WTC11 (cell line): ENCODE data around the gene RGS6.

Experiments
- CBFB ChIP-seq: sonication (generic); formaldehyde crosslinking; IDR thresholded peaks from 2 replicates; pipeline ENCODE4 v1.8.1; 2022; ENCODE audit warnings: mild to moderate bottlenecking, low read depth, missing genetic modification reagents
- CREB1 ChIP-seq: sonication (generic); formaldehyde crosslinking; IDR thresholded peaks from 2 replicates; pipeline ENCODE4 v1.8.0; 2023; ENCODE audit warnings: mild to moderate bottlenecking, missing genetic modification reagents
- GRHL2 ChIP-seq: fragments of 250-450 bp; sonication (Bioruptor Pico); IDR thresholded peaks from 2 replicates; pipeline ENCODE4 v1.8.0; 2022; ENCODE audit warnings: mild to moderate bottlenecking, moderate library complexity; ENCODE audit not compliant: insufficient replicate concordance, severe bottlenecking
- TEAD4 ChIP-seq: sonication (generic); formaldehyde crosslinking; IDR thresholded peaks from 2 replicates; pipeline ENCODE4 v1.8.0; 2022; ENCODE audit warnings: mild to moderate bottlenecking, missing genetic modification reagents
- ZBTB21 ChIP-seq: sonication (generic); formaldehyde crosslinking; IDR thresholded peaks from 2 replicates; pipeline ENCODE4 v1.8.1; 2023; ENCODE audit warnings: mild to moderate bottlenecking, missing genetic modification reagents, borderline replicate concordance
- ZNF138 ChIP-seq: sonication (generic); formaldehyde crosslinking; conservative IDR thresholded peaks from 2 replicates; pipeline ENCODE4 v1.8.1; 2022; ENCODE audit warnings: mild to moderate bottlenecking, moderate library complexity, missing genetic modification reagents
- ZNF512 ChIP-seq: sonication (generic); formaldehyde crosslinking; IDR thresholded peaks from 2 replicates; pipeline ENCODE4 v1.8.1; 2022; ENCODE audit warnings: missing genetic modification reagents, borderline replicate concordance
- TF ChIP-seq, protein P1 (sequence below): fragments of 200-600 bp; IDR thresholded peaks from 2 replicates; pipeline ENCODE4 v1.8.0; 2022; ENCODE audit warnings: antibody characterized with exemption
- TF ChIP-seq, protein P2 (sequence below): sonication (generic); formaldehyde crosslinking; IDR thresholded peaks from 2 replicates; pipeline ENCODE4 v1.8.1; 2023; ENCODE audit warnings: mild to moderate bottlenecking, missing genetic modification reagents
- TF ChIP-seq, protein P3 (sequence below): sonication (generic); formaldehyde crosslinking; IDR thresholded peaks from 2 replicates; pipeline ENCODE4 v1.8.1; 2022; ENCODE audit warnings: low read depth, mild to moderate bottlenecking, moderate library complexity, missing genetic modification reagents, borderline replicate concordance

GRCh38 chr14:72499746-72500145 is 567.5 kb downstream of the RGS6 start:
- TF ChIP-seq, protein P1, sequence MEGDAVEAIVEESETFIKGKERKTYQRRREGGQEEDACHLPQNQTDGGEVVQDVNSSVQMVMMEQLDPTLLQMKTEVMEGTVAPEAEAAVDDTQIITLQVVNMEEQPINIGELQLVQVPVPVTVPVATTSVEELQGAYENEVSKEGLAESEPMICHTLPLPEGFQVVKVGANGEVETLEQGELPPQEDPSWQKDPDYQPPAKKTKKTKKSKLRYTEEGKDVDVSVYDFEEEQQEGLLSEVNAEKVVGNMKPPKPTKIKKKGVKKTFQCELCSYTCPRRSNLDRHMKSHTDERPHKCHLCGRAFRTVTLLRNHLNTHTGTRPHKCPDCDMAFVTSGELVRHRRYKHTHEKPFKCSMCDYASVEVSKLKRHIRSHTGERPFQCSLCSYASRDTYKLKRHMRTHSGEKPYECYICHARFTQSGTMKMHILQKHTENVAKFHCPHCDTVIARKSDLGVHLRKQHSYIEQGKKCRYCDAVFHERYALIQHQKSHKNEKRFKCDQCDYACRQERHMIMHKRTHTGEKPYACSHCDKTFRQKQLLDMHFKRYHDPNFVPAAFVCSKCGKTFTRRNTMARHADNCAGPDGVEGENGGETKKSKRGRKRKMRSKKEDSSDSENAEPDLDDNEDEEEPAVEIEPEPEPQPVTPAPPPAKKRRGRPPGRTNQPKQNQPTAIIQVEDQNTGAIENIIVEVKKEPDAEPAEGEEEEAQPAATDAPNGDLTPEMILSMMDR: no peak
- TF ChIP-seq ZNF512 (no peak), ZBTB21 (no peak), TEAD4 (CRISPR knock-in tag) (no peak), ZNF138 (CRISPR knock-in tag) (no peak), CREB1 (CRISPR knock-in tag) (no peak), GRHL2 (CRISPR knock-in tag) (no peak), CBFB (no peak)
- TF ChIP-seq, protein P2, sequence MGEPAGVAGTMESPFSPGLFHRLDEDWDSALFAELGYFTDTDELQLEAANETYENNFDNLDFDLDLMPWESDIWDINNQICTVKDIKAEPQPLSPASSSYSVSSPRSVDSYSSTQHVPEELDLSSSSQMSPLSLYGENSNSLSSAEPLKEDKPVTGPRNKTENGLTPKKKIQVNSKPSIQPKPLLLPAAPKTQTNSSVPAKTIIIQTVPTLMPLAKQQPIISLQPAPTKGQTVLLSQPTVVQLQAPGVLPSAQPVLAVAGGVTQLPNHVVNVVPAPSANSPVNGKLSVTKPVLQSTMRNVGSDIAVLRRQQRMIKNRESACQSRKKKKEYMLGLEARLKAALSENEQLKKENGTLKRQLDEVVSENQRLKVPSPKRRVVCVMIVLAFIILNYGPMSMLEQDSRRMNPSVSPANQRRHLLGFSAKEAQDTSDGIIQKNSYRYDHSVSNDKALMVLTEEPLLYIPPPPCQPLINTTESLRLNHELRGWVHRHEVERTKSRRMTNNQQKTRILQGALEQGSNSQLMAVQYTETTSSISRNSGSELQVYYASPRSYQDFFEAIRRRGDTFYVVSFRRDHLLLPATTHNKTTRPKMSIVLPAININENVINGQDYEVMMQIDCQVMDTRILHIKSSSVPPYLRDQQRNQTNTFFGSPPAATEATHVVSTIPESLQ (CRISPR knock-in tag): no peak
- TF ChIP-seq, protein P3, sequence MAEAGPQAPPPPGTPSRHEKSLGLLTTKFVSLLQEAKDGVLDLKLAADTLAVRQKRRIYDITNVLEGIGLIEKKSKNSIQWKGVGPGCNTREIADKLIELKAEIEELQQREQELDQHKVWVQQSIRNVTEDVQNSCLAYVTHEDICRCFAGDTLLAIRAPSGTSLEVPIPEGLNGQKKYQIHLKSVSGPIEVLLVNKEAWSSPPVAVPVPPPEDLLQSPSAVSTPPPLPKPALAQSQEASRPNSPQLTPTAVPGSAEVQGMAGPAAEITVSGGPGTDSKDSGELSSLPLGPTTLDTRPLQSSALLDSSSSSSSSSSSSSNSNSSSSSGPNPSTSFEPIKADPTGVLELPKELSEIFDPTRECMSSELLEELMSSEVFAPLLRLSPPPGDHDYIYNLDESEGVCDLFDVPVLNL (CRISPR knock-in tag): no peak
